C4-2B (cell line): ENCODE results near the gene NTRK2.

ENCODE experiments used
- CTCF ChIP-seq: fragments of 450-650 bp; conservative IDR thresholded peaks from 2 replicates; pipeline ENCODE4 v1.5.1; 2017; ENCODE audit warnings: mild to moderate bottlenecking
- ZFX ChIP-seq: fragments of 450-650 bp; IDR thresholded peaks from 2 replicates; pipeline ENCODE4 v1.6.1; 2017

GRCh38 chr9:85027870-85028269, 358.3 kb downstream of the NTRK2 start:
- TF ChIP-seq CTCF (no peak), ZFX (no peak)
